GM10847 (cell line): ENCODE measurements around the gene ABHD15.

Source experiments
- POLR2A ChIP-seq: IDR thresholded peaks from 2 replicates; pipeline ENCODE4 v1.6.1; 2011; ENCODE audit not compliant: insufficient read length; ENCODE audit errors: extremely low read depth

The ABHD15 gene

GRCh38 chr17:29603109-29603674 is 36.4 kb upstream of the ABHD15 start:
- no peak for TF ChIP-seq POLR2A

GRCh38 chr17:29597361-29598172 is 30.7 kb upstream of the ABHD15 start:
- TF ChIP-seq POLR2A, result no peak

GRCh38 chr17:29596811-29597210 is 30.0 kb upstream of the ABHD15 start:
- TF ChIP-seq POLR2A, result no peak

DNA sequence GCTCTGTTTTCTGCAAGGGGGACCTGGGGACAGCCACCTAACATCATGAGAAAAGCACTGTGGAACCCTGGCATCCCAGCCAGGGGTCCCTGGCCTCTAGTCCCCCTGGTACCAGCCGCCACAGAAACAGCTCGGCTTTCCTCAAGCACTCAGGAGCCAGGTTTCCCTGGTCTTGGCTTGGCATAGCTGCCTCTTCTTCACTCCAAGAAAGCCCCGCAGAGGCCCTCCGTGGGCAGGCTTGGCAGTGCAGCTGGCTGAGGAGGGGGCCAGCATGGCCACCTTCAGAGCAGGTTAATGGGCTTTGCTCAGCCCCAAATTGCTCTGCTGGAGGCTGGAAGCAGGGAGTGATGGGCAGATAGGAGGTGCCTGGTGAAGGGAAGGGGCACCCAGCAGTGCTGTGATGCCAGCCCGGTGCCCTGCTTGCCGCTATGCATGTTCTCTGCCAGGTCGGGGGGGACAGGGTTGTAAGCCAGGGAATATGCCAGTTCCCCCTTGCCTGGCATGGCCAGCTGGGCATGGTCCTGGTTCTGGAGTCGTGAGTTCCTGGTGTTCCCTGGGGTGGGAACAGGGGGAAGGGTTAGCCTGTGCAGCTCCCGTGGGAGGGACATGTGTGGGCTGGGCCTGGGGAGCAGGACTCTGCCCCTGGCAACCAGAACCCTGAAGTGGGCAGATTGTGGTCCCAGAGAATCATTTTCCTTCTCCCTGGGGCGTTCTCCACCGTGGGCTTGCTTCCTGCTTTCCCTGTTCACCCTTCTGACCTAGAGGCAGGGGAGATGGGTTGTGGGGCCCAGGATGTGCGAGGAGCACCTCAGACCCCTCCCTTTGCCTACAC is 29.3 kb upstream of the ABHD15 start:
- TF ChIP-seq POLR2A, result no peak

DNA sequence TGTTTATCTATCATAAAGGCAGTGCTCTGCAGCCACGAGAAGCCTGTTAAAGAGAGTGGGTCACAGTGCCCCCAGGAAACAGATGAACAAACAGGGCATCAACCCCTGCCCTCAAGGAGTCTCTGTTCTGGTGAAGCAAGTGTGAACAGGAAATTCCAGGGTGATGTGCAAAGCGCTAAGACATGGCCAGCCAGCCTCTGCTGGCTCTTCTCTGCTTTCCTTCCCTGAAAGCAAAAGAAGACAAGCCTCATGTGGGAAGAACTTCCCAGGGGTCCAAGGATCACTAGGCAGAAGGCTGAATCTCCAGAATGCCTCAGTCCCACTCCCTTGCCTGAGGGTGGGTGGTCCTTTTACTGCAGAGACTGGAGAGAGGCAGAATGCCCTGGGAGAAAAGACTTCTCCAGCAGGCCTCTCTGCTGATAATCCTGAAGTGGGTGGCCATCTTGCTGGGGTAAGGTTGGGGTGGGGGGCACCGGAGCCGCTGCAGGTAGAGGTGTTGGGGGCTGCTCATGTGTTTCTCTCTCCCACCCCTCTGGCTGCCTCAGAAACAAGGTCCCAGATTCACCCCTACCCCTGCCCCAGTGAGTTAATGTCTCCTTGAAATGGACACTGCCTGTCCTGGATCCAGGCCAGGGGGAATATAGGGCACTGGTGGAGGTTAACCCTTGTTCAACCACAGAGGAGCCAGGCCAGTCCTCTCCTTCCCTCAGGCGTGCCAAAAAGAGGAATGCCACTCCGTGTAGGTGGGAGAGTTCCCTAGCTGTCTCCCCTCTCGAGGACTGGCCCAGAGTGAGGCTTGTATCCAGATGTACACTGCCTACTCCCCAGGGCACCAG is 28.5 kb upstream of the ABHD15 start:
- no peak for TF ChIP-seq POLR2A

GRCh38 chr17:29594519-29595090 is 27.8 kb upstream of the ABHD15 start:
- no peak for TF ChIP-seq POLR2A

DNA sequence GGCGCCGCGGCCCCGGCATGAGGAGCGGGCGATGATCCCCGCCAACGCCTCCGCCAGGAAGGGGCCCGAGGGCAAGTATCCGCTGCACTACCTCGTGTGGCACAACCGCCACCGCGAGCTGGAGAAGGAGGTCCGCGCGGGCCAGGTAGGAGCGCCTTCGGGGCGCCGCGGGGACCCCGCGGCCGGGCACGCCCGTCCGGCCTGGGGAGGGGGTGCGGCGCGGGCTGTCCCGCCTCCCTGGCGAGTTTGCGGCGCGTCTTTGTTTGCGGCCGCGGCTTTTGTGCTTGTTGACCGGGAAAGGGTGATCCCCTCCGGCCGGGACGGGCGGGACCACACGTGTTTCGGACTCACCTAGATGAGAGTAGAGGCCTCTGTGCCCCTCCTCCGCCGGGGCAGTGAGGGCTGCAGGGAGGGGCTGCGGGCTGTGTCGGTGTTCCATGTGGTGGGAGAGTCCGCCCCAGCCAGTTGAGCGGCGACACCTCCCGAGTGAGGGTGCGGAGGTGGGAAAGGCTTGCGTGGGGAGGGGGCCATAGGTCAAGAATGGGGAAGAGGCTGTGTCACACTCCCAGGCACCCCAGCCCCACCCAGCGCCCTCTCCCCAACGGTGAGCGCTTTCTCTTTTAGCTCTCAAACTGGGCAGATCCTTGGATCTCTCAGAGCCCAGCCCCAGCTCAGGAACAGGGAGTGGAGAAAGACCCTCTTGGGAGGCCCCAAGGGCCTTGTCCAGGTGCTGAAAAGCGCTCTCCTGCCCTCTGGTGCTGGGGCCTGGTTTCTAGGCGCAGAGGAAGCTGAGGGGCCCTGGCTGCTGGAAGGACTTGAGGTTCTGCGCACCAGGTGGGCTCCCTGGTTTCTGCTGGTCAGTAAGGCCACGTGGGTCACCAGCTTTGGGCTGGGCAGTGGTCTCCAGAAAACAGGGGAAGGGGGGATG is 27.0 kb upstream of the ABHD15 start:
- no peak for TF ChIP-seq POLR2A

- TF ChIP-seq POLR2A, result no peak
Measured at GRCh38 chr17:29592850-29593551, 26.2 kb upstream of the ABHD15 start, which contains the start of gene ANKRD13B. ANKRD13B (plus strand) TSS chr17:29593132; CDS start chr17:29593622, 490 bp downstream.

GRCh38 chr17:29591737-29592608 is 25.1 kb upstream of the ABHD15 start:
- TF ChIP-seq POLR2A, result no peak

GRCh38 chr17:29591146-29591736 is 24.4 kb upstream of the ABHD15 start:
- no peak for TF ChIP-seq POLR2A

DNA sequence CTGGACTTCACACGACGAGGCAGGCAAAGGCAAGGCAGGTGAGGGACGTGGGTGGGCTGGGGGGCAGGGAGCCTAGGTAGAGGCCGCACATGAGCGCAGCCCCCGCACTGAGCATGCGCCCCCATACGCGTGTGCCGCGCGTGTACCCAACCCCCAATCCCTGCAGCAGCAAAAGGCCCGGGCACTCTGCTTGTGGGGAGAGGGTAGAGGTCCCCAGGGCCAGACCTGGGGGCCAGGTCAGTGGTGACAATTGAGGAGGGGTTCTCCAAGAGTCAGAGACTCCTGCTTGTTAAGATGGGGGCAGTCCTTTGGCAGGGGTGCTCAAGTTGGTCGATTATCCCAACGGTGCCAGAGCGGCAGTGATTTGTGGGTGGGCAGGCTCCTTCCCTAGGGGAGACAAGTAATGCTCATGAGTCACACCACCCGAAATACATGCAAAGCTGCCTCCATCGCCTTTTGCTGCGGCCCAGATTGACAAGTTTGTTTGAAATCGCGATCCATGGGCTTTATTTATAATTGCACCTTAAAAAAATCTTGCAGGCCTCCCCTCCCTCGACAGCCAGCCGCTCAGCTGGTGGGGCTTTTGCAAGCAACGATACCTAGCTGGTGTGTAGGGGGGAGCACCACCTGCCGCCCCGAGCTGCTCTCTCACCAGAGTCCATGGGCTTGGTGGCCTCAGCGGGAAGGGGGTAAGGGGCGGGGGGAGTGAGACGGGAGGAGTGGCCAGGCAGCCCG is 23.7 kb upstream of the ABHD15 start:
- TF ChIP-seq POLR2A, result no peak
